Activated CD4-positive, alpha-beta T cell treated with anti-CD3 and anti-CD28 coated beads for 48 hours (primary cell): ENCODE results near the gene EIF2S3.
A peak's percentile ranks its signal among the peaks of the same experiment; 100 is the strongest.
"Not testable (repeated sequence)": the region's sequence is repeated elsewhere in the genome, so short reads cannot be mapped to it uniquely, and the experiment has no call there.

ENCODE experiments used
- DNase-seq: peaks from one replicate; pipeline ENCODE4 v3.0.0-alpha.2; 2020

EIF2S3 gene

DNA sequence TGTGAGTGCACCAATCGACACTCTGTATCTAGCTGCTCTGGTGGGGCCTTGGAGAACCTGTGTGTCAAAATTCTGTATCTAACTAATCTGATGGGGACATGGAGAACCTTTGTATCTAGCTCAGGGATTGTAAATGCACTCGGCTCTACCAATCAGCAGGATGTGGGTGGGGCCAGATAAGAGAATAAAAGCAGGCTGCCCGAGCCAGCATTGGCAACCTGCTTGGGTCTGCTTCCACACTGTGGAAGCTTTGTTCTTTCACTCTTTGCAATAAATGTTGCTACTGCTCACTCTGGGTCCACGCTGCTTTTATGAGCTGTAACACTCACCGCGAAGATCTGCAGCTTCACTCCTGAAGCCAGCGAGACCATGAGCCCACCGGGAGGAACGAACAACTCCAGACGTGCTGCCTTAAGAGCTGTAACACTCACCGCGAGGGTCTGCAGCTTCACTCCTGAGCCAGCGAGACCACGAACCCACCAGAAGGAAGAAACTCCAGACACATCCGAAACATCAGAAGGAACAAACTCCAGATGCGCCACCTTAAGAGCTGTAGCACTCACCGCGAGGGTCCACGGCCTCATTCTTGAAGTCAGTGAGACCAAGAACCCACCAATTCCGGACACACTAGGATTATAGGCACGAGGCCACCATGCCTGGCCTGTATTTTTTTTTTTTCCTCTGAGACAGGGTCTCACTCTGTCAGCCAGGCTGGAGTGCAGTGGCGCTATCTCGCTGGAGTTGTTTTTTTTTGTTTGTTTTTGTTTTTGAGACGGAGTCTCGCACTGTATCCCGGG is 4.0 kb upstream of the EIF2S3 start:
- DNase-seq: not testable (repeated sequence)

DNA sequence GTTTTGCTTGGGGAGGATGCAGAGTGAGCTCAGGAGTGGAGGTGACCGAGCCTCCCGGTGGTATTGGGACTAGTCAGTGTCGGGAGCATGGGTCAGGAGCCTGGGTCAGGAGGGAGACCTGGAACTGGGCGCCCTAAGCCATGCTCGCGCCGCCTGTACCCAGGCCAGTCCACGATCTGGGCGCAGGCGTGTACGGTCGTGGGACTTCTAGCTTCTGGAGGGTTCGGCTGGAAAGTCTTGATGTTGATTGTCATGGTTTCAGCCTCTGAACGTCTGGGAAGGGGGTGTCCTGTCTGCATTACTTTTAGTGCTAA is 244 bp downstream of the EIF2S3 start:
- no peak for DNase-seq

DNA sequence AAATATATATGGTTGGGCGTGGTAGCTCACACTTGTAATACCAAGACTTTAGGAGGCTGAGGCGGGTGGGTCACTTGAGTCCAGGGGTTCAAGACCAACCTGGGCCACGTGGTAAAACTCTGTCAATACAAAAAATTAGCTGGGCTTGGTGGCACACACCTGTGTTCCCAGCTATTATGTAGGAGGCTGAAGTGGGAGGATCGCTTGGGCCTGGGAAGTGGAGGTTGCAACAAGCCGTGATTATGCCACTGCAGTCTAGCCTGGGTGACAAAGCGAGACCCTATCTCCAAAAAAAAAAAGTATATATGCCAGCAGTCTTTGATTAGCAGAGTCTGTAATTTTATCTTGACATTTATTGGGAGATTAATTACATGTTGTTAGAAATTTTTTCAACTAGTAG is 8.7 kb downstream of the EIF2S3 start:
- DNase-seq: no peak

DNA sequence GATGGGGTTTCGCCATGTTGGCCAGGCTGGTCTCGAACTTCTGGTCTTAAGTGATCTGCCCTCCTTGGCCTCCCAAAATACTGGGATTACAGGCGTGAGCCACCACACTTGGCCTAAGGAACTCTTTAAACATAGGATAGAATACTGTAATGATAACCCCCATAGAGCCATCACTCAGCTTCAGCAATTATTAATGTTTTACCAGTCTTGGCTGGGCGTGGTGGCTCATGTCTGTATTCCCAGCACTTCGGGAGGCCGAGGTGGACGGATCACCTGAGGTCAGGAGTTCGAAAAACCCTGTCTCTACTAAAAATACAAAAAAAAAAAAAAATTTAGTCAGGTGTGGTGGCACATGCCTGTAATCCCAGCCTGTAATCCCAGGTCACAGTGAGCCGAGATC is 15.1 kb downstream of the EIF2S3 start:
- no peak for DNase-seq

DNA sequence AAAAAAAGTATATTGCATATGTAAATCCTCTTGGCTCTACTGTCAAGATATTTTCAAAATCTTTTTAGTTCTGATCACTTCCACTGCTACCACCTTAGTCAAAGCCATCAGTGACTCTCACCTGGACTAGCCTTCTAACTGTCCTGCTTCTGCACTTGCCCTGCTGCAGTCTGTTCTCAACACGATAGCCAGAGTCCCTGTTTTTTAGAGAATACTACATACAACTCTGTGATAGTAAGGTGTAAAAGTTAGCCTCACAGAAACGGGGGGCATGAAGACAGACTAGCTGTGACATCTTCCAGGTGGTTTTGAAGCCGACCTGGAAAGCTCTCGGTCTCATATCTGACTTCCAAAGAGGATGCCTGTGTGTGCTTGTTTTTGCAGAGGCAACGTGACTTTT is 24.7 kb downstream of the EIF2S3 start:
- DNase-seq: no peak

DNA sequence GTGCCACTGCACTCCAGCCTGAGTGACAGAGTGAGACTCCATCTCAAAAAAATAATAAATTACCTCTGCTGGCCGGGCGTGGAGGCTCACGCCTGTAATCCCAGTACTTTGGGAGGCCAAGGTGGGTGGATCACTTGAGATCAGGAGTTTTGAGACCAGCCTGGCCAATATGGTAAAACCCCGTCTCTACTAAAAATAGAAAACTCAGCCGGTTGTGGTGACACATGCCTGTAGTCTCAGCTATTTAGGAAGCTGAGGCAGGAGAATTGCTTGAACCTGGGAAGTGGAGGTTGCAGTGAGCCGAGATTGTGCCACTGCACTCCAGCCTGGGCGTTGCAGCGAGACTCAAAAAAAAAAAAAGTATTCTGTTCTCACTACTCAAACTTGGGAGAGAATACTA is 25.5 kb downstream of the EIF2S3 start:
- peak; percentile 9 for DNase-seq

DNA sequence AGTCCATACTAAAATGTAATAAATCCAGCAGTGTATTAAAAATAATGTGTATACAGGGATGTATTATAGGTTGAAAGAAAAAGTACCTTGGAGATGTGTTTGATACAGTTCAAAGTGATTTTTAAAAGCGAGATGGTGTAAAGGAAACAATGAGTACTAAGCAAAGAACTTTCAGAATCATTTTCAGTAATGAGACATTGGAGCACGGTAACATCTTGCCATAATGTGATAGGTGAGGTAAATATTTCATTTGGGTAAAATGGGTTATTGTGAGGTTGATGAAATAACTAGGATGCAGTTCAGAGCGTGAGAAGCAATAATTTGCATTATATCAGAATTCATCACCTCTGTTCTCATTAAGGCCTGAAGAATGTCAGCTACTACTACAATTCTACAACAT is 25.9 kb downstream of the EIF2S3 start:
- DNase-seq: no peak

DNA sequence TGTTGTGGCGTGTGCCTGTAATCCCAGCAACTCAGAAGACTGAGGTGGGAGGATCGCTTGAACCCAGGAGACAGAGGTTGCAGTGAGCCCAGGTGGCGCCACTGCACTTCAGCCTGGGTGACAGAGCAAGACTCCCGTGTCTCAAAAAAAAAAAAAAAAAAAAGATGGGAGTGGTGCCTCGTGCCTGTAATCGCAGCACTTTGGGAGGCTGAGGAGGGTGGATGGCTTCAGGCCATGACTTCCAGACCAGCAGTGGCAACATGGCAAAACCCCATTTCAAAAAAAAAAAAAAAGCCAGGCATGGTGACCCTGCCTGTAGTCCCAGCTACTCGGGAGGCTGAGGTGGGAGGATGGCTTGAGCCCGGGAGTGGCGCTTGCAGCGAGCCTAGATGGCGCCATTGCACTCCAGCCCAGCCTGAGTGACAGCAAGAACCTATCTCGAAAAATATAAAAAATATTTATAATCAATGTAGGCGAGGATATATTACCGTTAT is 27.0 kb downstream of the EIF2S3 start:
- peak; percentile 64 for DNase-seq

DNA sequence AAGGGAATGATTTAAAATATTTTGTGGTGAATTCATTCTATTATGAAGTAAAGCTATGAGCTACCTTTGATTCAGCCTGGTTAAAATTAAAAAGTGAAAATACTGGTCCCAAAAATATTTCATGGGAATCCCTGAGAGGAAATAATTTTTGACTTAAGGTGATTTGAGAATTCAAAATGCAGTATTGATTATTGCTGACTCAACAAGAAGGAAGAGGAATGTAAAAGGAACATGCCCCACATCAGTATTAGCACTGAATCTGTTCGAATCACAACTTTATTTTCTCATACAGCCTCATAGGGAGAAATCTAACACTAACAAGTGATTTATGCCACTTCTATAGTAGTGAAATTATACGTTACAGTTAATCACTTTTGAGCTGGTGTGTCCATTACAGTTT is 27.7 kb downstream of the EIF2S3 start:
- DNase-seq: no peak

DNA sequence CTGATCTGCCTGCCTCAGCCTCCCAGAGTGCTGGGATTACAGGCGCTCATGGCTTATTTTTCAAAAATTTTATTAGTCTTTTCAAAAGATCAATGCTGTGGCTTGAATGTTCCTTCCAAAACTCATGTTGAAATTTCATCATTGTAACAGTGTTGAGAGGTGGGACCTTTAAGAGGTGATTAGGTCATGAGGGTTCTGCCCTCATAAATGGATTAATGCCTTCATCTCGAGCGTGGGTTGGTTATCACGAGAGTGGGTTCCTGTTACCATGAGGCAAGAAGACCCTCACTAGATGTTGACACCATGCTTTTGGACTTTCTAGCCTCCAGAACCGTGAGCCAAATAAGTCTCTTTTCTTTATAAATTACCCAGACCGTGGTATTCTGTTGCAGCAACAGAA is 30.3 kb downstream of the EIF2S3 start:
- no peak for DNase-seq

DNA sequence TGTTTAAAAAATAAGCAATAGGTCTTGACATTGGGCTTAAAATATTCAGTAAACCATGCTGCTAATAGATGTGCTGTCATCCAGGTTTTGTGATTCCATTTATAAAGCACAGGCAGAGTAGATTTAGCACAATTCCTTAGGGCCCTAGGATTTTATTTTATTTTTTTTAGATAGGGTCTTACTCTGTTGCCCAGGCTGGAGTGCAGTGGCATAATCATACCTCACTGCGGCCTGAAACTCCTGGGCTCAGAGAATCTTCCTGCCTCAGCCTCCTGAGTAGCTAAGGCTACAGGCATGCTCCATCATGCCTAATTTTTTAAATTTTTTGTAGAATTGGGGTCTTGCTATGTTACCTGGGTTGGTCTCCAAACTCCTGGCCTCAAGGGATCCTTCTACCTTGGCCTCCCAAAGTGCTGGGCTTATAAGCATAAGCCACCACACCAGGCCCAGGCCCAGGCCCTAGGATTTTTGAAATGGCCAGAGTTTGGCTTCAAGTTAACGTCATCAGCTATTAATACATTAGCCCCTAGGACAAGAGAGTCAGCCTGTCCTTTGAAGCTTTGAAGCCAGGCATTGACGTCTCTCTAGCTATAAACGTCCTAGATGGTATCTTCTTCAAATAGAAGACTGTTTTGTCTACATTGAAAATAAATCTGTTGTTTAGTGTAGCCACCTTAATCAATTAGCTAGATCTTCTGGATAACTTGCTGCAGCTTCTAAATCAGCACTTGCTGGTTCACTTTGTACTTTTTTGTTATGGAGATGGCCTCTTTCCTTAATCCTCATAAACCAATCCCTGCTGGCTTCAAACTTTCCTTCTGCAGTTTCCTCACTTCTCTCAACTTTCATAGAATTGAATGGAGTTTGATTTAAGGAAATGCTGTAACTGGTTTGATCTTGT is 35.8 kb downstream of the EIF2S3 start:
- no peak for DNase-seq

DNA sequence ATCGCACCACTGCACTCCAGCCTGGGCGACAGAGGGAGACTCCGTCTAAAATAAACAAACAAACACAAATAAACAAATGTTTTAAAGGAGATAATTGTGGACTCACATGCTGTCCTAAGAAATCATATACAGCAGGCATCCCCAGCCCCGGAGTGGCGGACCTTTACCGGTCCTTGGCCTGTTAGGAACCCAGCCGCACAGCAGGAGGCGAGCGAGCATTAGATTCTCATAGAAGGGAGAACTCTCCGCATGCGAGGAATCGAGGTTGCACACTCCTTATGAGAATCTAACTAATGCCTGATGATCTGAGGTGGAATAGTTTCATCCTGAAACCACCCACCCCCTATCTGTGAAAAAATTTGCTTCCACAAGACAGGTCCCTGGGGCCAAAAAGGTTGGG is 39.0 kb downstream of the EIF2S3 start:
- no peak for DNase-seq

DNA sequence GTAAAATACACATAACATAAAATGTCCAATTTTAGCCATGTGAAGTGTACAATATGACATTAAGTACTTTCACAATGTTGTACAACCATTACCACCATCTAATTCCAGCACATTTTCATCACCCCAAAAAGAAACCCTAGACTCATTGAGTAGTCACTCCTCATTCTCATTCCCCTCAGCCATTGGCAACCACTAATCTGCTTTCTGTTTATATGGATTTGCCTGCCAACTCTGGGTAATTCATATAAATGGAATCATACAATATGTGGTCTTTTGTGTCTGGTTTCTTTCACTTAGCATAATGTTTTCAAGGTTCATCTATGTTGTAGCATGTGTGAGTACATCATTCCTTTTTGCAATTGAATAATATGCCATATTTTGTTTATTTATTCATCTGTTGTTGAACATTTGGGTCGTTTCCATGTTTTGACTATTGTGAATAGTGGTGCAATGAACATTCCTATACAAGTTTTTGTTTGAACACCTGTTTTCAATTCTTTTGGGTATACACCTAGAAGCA is 43.0 kb downstream of the EIF2S3 start:
- no peak for DNase-seq

DNA sequence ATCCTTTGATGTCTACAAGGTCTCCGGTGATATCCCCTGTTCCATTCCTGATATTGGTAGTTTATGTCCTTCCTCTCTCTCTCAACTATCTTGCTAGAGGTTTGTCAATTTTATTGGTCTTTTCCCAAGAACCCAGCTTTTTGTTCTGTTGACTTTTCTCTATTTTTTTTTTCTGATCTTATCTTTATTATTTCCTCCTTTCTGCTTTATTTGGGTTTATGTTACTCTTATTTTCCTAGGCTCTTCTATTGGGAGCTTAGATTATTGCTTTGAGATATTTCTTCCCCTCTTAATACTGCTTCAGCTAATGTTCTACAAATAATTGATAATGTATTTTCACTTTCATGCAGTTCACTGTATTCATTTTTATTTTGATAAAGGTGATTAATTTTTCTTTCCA is 44.2 kb downstream of the EIF2S3 start:
- DNase-seq: no peak

DNA sequence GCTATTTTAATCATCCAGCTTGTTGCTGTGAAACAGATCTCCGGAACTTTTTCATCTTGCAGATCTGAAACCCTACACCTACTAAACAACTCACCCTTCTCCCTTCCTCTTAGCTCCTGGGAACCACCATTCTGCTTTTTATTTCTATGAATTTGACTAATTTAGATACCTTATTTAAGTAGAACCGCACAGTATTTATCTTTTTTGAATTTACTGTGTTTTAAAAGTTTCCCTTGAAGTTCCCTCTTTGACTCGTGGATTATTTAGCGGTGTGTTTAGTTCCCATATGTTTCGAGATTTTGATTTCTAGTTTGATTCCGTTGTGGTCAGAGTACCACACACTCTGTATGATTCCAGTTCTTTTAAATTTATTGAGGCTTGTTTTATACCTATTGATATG is 44.6 kb downstream of the EIF2S3 start:
- no peak for DNase-seq

DNA sequence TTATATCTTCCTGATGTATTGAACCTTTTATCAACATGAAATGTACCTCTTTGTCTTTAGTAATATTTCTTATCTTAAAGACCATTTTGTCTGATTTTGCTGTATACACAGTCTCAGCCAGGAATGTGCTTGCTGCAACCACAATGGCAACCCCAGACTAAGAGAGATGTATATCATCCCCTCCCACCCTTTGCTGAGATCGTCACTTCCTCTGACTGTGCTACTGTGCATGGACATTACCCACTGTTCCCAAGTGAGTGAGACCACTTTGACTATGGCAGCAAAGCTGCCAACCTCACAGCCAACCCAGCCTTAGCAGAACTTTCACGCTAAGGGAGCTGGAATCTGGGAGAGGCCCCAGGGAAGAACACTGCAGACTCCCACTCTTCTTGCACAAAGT is 46.0 kb downstream of the EIF2S3 start:
- no peak for DNase-seq

DNA sequence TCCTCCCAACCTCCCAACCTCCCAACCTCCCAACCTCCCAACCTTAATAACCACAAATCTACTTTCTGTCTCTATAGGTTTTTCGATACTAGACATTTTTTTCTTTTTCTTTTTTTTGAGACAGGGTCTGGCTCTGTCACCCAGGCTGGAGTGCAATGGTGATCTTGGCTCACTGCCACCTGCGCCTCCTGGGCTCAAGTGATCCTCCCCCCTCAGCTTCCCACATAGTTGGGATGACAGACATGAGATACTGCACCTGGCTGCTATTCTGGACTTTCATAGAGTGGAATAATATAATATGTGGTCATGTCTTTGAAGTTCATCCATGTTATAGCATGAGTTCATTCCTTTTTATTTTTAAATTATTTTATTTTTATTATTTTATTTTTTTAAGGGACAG is 55.3 kb downstream of the EIF2S3 start:
- DNase-seq: no peak

DNA sequence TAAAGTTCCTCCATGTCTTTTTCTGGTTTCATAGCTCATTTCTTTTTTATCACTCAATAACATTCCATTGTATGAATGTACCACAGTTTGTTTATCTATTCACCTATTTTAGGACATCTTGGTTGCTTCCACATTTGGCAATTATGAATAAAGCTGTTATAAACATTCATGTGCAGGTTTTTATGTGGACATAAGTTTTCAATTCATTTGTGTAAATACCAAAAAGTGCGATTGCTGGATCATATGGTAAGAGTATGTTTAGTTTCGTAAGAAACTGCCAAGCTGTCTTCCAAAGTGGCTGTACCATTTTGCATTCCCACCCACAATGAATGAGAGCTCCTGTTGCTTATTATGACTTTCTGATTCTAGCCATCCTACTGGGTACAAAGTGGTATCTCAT is 58.4 kb downstream of the EIF2S3 start:
- no peak for DNase-seq

DNA sequence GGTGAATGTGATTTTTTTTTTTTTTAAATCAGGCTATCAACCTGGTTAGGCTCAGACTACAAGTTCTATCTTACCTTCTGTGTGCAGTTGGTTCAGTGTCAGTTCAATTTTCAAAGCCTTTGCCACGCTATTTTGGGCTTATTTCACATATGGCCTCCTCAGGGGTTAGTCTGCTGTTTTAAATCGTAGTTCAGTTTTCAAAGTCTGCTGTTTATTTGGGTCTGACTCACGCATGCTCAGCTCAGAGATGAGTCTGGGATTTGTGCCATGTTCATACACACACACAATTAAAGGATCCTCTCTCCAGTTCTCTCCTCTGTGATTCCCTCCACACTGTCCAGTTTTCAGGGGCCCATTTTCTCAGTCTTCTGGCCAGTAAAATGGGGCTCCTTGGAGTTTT is 62.5 kb downstream of the EIF2S3 start:
- no peak for DNase-seq

DNA sequence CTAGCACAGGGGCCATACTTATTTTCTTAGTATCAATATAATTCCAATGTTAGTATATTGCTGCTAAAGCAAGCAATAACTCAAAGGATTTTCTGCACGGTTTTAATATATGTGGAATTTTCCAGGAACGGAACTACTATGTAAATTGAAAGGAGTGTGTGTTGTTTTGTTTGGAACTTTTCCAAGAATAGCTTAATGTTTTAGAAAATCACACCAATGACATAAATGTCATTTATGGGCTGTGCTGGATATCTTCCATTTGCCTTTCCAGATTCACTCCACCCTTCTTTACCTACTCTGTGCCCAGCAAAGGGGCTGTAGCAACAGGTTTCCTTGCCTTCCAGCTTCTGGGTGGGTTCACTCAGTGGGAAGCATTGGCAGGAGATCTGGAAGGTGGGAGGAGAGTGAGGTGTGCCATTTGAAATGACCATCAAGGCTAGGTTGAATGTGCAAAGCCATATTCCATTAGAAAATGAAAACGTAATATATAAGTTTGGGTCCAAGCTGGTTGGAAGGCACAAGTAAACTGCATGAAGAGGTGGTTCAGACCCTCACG is 69.6 kb downstream of the EIF2S3 start:
- no peak for DNase-seq

DNA sequence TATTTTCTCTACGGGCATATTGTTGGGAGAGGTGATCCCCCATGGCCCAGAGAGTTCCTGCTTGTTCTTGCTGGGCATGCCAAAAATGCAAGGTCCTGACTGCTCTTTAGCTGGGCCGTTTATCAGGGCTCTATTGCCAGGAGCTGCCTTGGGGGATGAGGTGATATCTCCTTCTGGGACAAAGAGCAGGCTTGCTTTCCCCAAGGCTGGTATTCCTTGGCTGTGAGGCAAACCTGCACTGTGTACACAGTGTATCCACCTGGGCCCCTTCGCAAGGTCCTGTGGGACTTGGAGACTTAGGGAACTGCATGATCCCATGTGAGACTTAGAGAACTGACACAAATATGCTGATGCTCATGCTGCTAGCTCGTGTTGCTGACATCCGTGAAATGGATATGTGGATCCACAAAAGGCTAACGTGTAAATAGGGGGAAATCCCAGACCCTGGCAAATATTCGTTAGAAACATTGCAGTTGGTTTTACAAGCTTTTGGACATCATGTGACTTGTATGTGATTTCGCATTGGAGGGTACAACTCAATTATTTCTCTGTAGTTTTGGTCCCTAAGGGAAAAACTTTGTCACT is 70.4 kb downstream of the EIF2S3 start:
- no peak for DNase-seq
